Calu3 (cell line): ENCODE measurements around the gene GMCL2. TPM values are rescaled to one million over a fixed set of nuclear protein-coding genes. Genes with fewer than 3 reads are reported as not detected.
A peak's percentile ranks its signal among the peaks of the same experiment; 100 is the strongest.

Experiments
- BruUV-seq: library from RNA; stranded (reverse); fragments of 400-500 nt; replicated peaks from 2 replicates; lab custom pipeline; 2021; lab: Mats Ljungman, UMichigan
- CTCF ChIA-PET: fragments of 300-600 bp; sonication (Branson Sonifier 250); formaldehyde crosslinking; loops from one replicate; lab custom pipeline; 2022; ENCODE audit warnings: antibody characterized with exemption; lab: Charles Lee
- DNase-seq: peaks from one replicate; pipeline ENCODE4 v3.0.0; 2022
- H3K27ac Mint-ChIP-seq: one replicate; pipeline ENCODE4 v1.8.0; 2022; ENCODE audit warnings: mixed read lengths; ENCODE audit not compliant: unreplicated experiment
- H3K27me3 Mint-ChIP-seq: one replicate; pipeline ENCODE4 v1.8.0; 2022; ENCODE audit warnings: mixed read lengths; ENCODE audit not compliant: unreplicated experiment
- H3K36me3 Mint-ChIP-seq: one replicate; pipeline ENCODE4 v1.8.0; 2022; ENCODE audit warnings: mild to moderate bottlenecking, moderate library complexity, mixed read lengths; ENCODE audit not compliant: insufficient read depth, unreplicated experiment
- H3K4me1 Mint-ChIP-seq: one replicate; pipeline ENCODE4 v1.8.0; 2022; ENCODE audit warnings: mild to moderate bottlenecking, low read depth, mixed read lengths; ENCODE audit not compliant: unreplicated experiment
- H3K4me3 Mint-ChIP-seq: one replicate; pipeline ENCODE4 v1.8.0; 2022; ENCODE audit warnings: mild to moderate bottlenecking, low read depth, moderate library complexity, mixed read lengths; ENCODE audit not compliant: unreplicated experiment
- H3K9me3 Mint-ChIP-seq: one replicate; pipeline ENCODE4 v1.8.0; 2022; ENCODE audit warnings: low read depth, mixed read lengths; ENCODE audit not compliant: unreplicated experiment
- intact Hi-C: fragments of 100-400 bp; cut with micrococcal nuclease; formaldehyde crosslinking; loops from one replicate; pipeline ENCODE4 v1.10.0; 2022; ENCODE audit not compliant: unreplicated experiment
- total RNA-seq: library from RNA; stranded (reverse); gene quantifications from 2 replicates; pipeline ENCODE4 v1.2.3, GENCODE V29; 2022
- TF ChIP-seq, protein P1 (sequence below): fragments of 200-600 bp; IDR thresholded peaks from one replicate; pipeline ENCODE4 v1.8.0; 2022; ENCODE audit warnings: antibody characterized with exemption; ENCODE audit not compliant: unreplicated experiment

The GMCL2 gene
- total RNA-seq, 1 experiment from 2014 or later: not detected

DNA sequence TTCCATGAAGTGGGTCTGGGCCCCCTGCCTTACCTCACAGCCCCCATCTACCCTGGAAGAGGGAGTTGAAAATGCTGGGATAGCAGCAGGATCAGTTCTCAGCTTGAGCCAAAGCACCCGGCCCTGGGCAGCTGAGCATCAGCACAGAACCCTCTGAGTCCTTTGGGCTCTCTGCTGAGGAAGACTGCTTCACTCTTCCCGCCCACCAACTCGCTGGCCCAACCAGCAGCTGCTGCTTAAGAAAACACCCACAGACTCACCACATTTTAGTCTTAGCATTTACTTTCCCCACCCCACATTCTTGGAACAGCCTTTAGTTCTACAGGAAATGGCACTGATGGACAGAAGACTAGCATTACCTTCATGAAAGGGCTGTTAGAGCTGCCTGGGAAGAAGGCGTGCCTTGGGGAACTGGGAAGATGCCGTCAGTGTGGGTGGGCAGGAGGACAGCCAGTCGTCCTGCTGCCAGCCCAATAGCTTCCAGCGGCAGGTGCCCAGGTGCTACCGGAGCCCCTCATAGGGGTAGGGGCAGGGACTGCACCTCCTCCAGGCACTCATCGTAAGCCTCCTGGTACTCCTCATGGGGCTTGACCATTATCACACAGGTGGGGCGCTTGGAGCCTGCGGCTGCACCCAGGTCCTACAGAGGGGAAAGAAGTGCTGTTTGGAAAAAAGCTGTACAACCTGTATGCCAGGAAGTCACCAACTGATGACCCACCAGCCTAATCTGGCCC lies 37.8 kb downstream of the GMCL2 start:
- Mint-ChIP-seq H3K36me3 (peaks cover 95% of the 10 kb centered on the region), H3K27me3 (no peaks in the 10 kb centered on the region), H3K4me3 (no peak overlapping the region), H3K9me3 (no peaks in the 10 kb centered on the region), H3K4me1 (peaks cover 34% of the 10 kb centered on the region), H3K27ac (no peak overlapping the region)
- CTCF ChIA-PET: interaction anchor here (0.6 to 6.7 kb wide), 2 partner anchors 64 to 73 kb away, joined by 3 to 112 read pairs; no protein-coding TSS in a partner anchor
- no TSS peak for BruUV-seq
- DNase-seq: no peak
- intact Hi-C loops: no loop called here
- TF ChIP-seq, protein P1, sequence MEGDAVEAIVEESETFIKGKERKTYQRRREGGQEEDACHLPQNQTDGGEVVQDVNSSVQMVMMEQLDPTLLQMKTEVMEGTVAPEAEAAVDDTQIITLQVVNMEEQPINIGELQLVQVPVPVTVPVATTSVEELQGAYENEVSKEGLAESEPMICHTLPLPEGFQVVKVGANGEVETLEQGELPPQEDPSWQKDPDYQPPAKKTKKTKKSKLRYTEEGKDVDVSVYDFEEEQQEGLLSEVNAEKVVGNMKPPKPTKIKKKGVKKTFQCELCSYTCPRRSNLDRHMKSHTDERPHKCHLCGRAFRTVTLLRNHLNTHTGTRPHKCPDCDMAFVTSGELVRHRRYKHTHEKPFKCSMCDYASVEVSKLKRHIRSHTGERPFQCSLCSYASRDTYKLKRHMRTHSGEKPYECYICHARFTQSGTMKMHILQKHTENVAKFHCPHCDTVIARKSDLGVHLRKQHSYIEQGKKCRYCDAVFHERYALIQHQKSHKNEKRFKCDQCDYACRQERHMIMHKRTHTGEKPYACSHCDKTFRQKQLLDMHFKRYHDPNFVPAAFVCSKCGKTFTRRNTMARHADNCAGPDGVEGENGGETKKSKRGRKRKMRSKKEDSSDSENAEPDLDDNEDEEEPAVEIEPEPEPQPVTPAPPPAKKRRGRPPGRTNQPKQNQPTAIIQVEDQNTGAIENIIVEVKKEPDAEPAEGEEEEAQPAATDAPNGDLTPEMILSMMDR: no peak

DNA sequence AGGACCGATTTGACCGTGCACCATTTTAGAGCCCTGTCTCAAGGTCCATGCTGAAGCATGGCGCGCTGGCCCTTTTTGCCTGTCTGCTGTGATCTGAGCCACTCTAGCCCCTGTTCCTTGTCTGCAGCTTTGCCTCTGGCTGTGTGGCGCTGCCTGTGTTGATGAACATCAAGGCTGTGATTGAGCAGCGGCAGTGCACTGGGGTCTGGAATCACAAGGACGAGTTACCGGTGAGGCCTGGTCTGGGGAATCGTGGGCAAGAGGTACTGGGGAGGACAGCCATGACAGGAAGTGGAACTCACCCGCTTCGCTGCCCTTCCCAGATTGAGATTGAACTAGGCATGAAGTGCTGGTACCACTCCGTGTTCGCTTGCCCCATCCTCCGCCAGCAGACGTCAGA lies 39.8 kb downstream of the GMCL2 start:
- H3K4me1 Mint-ChIP-seq: peaks cover 30% of the 10 kb centered on the region
- no peaks in the 10 kb centered on the region for H3K27me3 Mint-ChIP-seq
- H3K36me3 Mint-ChIP-seq: peaks cover 87% of the 10 kb centered on the region
- CTCF ChIA-PET: interaction anchor here (6.7 kb wide), 1 partner anchor 71 kb away, joined by 112 read pairs; no protein-coding TSS in a partner anchor
- DNase-seq: no peak
- BruUV-seq: no TSS peak
- TF ChIP-seq, protein P1: no peak
- no peak overlapping the region for H3K4me3 Mint-ChIP-seq
- intact Hi-C loops: no loop called here
- H3K27ac Mint-ChIP-seq: peak overlapping the region; percentile 20
- H3K9me3 Mint-ChIP-seq: no peaks in the 10 kb centered on the region

DNA sequence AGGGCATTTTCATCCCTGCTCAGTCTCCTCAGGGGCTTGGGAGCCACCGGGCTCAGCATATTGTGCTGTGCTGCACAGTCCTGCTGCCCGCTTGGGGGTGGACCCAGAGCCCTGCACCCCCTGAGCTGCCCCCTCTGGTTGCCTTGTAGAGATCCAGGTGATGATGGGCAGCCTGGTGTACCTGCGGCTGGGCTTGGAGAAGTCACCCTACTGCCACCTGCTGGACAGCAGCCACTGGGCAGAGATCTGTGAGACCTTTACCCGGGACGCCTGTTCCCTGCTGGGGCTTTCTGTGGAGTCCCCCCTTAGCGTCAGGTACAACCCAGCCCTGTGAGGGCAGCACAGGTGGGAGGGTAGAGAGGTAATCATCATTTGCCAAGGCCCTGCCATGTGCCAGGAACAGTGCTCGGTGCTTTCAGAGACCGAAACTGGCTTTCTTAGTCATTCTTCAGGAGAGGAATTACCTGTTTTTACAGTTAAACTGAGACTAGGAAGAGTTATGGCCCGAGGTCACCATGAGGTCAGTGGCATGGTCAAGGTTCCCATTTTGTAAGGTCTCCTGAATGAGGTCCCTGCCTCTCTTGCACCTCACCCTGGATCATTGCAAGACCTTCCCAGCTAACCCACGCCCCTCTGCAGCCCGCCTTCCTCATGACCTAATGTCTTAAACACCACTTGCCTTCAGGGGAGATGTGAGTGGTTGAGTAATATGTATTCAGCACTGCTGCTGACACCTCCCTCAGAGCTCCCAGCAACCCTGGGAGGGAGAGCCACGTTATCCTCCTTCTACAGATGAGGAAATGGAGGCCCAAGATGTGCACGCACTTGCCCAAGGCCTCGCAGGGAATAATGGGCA lies 41.0 kb downstream of the GMCL2 start:
- CTCF ChIA-PET: interaction anchor here (0.5 to 6.7 kb wide), 9 partner anchors 8 to 80 kb away, joined by 3 to 112 read pairs (median 4); partner anchors contain the start of gene NHP2
- intact Hi-C loops: loop anchor here (1.0 kb wide), 2 partner anchors 18 to 70 kb away; no protein-coding TSS in a partner anchor
- Mint-ChIP-seq H3K27me3 (no peaks in the 10 kb centered on the region), H3K36me3 (peaks cover 84% of the 10 kb centered on the region), H3K4me1 (peaks cover 18% of the 10 kb centered on the region), H3K9me3 (no peaks in the 10 kb centered on the region), H3K27ac (peak overlapping the region; percentile 86), H3K4me3 (no peak overlapping the region)
- no TSS peak for BruUV-seq
- TF ChIP-seq, protein P1: peak; percentile 94
- DNase-seq: peak; percentile 88

DNA sequence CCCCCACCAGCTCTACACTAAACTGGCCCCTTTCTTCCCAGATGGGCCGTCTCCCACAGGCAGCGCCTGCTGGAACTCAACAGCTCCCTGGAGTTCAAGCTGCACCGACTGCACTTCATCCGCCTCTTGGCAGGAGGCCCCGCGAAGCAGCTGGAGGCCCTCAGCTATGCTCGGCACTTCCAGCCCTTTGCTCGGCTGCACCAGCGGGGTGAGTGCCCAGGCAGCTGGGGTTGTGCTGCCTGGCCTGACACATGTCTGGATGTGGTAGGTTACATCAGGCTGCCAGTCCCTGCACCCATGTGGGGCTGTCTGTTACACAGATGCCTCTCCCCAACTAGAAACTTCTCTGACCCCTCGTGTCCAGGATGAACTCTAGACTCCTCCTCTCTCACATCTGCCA lies 43.3 kb downstream of the GMCL2 start:
- Mint-ChIP-seq H3K4me1 (peaks cover 12% of the 10 kb centered on the region), H3K27ac (no peak overlapping the region), H3K4me3 (no peak overlapping the region), H3K9me3 (no peaks in the 10 kb centered on the region), H3K27me3 (no peaks in the 10 kb centered on the region), H3K36me3 (peaks cover 74% of the 10 kb centered on the region)
- no peak for DNase-seq
- TF ChIP-seq, protein P1: no peak
- CTCF ChIA-PET: interaction anchor here (0.6 to 6.7 kb wide), 2 partner anchors 68 to 85 kb away, joined by 3 to 112 read pairs; no protein-coding TSS in a partner anchor
- intact Hi-C loops: no loop called here
- no TSS peak for BruUV-seq
